ENCODE measurements around the gene TIMM9.

The TIMM9 gene

GRCh38 chr14:58464652-58465051 lies 37.3 kb upstream of the TIMM9 start:
- Histone ChIP-seq H3K4me3 (ENCODE audit: low read depth, low read length) (no peak overlapping the region), H3K4me1 (no peaks in the 10 kb centered on the region), H3K36me3 (peaks cover 48% of the 10 kb centered on the region), H3K27me3 (no peaks in the 10 kb centered on the region), H3K9me3 (no peaks in the 10 kb centered on the region)
- TF ChIP-seq CTCF (IDR thresholded peaks at IDR 0.05; ENCODE audit: low read depth, low read length), result no peak
- DNase-seq, result no peak

GRCh38 chr14:58463147-58463546 lies 35.8 kb upstream of the TIMM9 start:
- H3K27me3 ChIP-seq, result no peaks in the 10 kb centered on the region
- H3K36me3 ChIP-seq, result peaks cover 39% of the 10 kb centered on the region
- TF ChIP-seq CTCF (IDR thresholded peaks at IDR 0.05; ENCODE audit: low read depth, low read length), result no peak
- H3K4me1 ChIP-seq, result no peaks in the 10 kb centered on the region
- H3K4me3 ChIP-seq (ENCODE audit: low read depth, low read length), result no peak overlapping the region
- no peaks in the 10 kb centered on the region for H3K9me3 ChIP-seq
- no peak for DNase-seq

- H3K27me3 ChIP-seq, result no peaks in the 10 kb centered on the region
- H3K4me3 ChIP-seq (ENCODE audit: low read depth, low read length), result no peak overlapping the region
- TF ChIP-seq CTCF (IDR thresholded peaks at IDR 0.05; ENCODE audit: low read depth, low read length), result no peak
- no peak for DNase-seq
- peaks cover 23% of the 10 kb centered on the region for H3K36me3 ChIP-seq
- H3K4me1 ChIP-seq, result no peaks in the 10 kb centered on the region
- no peaks in the 10 kb centered on the region for H3K9me3 ChIP-seq
Measured at GRCh38 chr14:58460772-58461171, 33.4 kb upstream of the TIMM9 start.

GRCh38 chr14:58455593-58456265 lies 28.4 kb upstream of the TIMM9 start:
- Histone ChIP-seq H3K4me1 (no peaks in the 10 kb centered on the region), H3K9me3 (no peaks in the 10 kb centered on the region), H3K4me3 (ENCODE audit: low read depth, low read length) (no peak overlapping the region), H3K27me3 (no peaks in the 10 kb centered on the region), H3K36me3 (peaks cover 20% of the 10 kb centered on the region)
- DNase-seq, result no peak
- no peak for TF ChIP-seq CTCF (IDR thresholded peaks at IDR 0.05; ENCODE audit: low read depth, low read length)

- no peak for DNase-seq
- Histone ChIP-seq H3K36me3 (peaks cover 58% of the 10 kb centered on the region), H3K27me3 (no peaks in the 10 kb centered on the region), H3K4me3 (ENCODE audit: low read depth, low read length) (no peak overlapping the region), H3K9me3 (no peaks in the 10 kb centered on the region), H3K4me1 (no peaks in the 10 kb centered on the region)
- TF ChIP-seq CTCF (IDR thresholded peaks at IDR 0.05; ENCODE audit: low read depth, low read length), result no peak
Measured at GRCh38 chr14:58444627-58445026, 17.3 kb upstream of the TIMM9 start.

- no peak for DNase-seq
- H3K4me3 ChIP-seq (ENCODE audit: low read depth, low read length), result no peak overlapping the region
- no peak for TF ChIP-seq CTCF (IDR thresholded peaks at IDR 0.05; ENCODE audit: low read depth, low read length)
- H3K27me3 ChIP-seq, result no peaks in the 10 kb centered on the region
- no peaks in the 10 kb centered on the region for H3K9me3 ChIP-seq
- H3K4me1 ChIP-seq, result no peaks in the 10 kb centered on the region
- peaks cover 54% of the 10 kb centered on the region for H3K36me3 ChIP-seq
Measured at GRCh38 chr14:58439476-58439875, 12.1 kb upstream of the TIMM9 start.

All from BE2C (cell line).